Subcutaneous adipose tissue (tissue), 4 donors: Measurements from ENCODE around the gene STT3A. TPM values are rescaled to one million over a fixed set of nuclear protein-coding genes. Genes with fewer than 3 reads are reported as not detected.

Source experiments
- total RNA-seq, 4 donors: library from RNA; depleted of rRNA; stranded (reverse); fragments of >200 nt; gene quantifications; one replicate each; pipeline ENCODE4 v1.1.0, GENCODE V29; 2016
- TF ChIP-seq, protein P1 (sequence below): fragments of 450-650 bp; IDR thresholded peaks from one replicate; pipeline ENCODE4 v1.5.1; 2016; ENCODE audit warnings: low read depth, mild to moderate bottlenecking, control low read depth, antibody characterized with exemption, moderate library complexity

STT3A gene
- total RNA-seq, 4 donors from 2014 or later, result 33.5 to 74.0 (median 56.8) TPM

DNA sequence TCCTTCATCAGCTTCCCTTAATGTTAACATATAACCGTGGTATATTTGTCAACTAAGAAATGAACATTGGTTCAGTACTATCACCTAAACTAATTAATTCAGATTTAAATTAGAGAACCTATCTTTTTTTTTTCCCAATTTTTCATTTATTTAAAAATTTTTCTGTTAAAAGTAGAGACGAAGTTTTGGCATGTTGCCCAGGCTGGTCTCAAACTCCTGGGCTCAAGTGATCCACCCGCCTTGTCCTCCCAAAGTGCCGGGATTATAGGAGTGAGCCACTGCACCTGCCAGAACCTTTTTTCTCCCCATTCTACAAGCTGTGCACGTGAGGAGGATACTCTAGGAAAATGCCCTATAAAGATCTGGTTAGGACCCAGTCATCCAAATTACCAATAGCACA lies 19.7 kb upstream of the STT3A start:
- TF ChIP-seq, protein P1, sequence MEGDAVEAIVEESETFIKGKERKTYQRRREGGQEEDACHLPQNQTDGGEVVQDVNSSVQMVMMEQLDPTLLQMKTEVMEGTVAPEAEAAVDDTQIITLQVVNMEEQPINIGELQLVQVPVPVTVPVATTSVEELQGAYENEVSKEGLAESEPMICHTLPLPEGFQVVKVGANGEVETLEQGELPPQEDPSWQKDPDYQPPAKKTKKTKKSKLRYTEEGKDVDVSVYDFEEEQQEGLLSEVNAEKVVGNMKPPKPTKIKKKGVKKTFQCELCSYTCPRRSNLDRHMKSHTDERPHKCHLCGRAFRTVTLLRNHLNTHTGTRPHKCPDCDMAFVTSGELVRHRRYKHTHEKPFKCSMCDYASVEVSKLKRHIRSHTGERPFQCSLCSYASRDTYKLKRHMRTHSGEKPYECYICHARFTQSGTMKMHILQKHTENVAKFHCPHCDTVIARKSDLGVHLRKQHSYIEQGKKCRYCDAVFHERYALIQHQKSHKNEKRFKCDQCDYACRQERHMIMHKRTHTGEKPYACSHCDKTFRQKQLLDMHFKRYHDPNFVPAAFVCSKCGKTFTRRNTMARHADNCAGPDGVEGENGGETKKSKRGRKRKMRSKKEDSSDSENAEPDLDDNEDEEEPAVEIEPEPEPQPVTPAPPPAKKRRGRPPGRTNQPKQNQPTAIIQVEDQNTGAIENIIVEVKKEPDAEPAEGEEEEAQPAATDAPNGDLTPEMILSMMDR, result no peak

DNA sequence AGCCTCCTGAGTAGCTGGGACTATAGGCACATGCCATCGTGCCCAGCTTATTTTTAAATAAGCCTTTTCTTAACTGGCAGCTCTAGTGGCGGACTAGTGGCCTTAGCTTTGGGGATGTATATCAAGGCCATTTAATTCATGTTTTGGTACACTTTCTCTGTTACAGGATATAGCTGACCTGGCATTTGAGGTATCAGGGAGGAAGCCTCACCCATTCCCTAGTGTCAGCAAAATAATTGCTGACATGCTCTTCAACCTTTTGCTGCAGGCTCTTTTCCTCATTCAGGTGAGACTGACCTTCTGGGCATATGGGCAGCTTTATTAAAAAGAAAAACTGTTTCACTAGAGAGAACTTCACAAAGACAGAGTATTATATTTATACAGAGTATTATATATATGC lies 13.9 kb upstream of the STT3A start:
- TF ChIP-seq, protein P1, result no peak

DNA sequence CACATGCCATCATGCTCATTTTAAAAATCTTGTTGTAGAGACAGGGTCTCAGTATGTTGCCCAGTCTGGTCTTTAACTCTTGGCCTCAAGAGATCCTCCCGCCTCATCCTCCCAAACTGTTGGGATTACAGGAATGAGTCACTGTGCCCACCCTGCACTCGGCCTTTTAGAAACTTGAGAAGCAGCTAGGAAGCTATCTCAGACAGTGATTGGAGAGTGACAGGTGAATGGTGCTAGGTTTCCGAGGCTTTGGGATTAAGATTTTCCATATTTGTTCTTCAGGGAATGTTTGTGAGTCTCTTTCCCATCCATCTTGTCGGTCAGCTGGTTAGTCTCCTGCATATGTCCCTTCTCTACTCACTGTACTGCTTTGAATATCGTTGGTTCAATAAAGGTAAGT lies 12.8 kb upstream of the STT3A start:
- TF ChIP-seq, protein P1, result no peak

DNA sequence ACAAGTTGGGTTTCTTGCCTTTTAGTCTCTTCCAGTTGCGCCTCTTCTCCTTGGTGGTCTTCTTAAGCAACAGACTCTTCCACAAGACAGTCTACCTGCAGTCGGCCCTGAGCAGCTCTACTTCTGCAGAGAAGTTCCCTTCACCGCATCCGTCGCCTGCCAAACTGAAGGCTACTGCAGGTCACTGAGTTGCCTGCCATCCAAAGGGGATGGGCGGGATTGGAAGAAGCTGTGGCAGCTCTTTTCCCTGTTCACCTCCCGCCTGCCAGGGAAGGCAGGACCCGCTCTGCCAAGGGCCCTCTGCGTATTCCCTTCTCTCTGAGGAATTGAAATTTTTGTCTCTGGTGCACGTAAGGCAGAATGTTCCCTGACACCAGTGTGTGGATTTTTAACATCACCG lies 9.2 kb upstream of the STT3A start:
- TF ChIP-seq, protein P1, result no peak

DNA sequence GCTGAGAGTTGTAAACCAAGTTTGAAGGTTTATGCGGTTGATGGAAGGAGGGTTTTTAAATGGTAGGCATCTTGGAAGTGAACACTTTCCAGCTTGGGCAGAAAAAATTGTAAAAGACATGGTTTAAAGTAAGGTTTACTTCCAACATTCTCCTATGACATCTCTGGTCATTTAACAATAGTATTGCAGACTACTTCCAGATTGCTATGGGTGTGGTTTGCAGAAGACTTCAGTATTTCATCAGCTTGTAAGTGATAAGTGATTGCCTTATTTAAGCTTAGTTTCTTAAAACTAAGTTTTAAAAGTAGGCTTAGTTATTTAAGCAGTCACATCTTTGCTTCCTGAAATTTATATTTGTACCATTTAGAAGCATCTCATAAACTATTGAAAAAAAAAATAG lies 7.2 kb upstream of the STT3A start:
- TF ChIP-seq, protein P1, result no peak

DNA sequence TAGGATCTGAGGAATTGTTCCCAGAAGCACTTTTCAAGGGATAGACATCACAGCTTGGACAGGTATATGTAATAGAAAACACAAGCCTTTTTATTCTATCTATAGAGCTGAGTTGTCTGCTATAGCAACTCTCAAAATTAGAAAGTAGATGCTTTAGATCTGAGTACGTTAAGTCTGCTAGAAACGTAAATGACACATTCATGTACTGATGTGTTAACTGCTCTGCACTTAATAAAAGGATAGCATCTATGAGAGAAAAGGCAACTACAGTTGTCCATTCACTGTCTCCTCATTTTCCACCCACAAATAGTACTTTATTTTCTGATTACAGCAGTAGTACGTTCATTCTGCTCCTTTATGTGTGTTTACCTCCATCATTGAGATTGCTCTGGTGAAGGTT lies 6.0 kb upstream of the STT3A start:
- TF ChIP-seq, protein P1, result no peak

DNA sequence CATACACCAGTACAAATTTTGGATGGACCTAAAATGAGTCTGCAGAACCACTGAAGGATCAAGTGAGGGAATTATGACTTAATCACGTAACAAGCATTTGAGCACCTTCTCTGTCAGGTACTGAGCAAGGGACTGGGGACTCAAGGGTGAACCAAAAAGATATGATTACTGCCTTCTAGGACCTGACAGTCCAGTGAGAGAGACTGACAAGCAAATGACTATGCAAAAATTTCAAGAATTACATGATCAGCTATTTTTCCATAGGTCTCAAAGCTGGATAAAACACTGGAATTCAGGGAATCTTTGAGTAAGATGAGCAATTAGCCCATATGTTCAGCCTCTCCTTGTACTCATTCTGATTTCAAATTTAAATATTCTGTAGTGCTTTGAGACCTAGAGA lies 5.2 kb upstream of the STT3A start:
- TF ChIP-seq, protein P1, result no peak
